GM12891 (cell line): Measurements from ENCODE around the gene USP48.
"Not testable (repeated sequence)": the region's sequence is repeated elsewhere in the genome, so short reads cannot be mapped to it uniquely, and the experiment has no call there.

ENCODE experiments used
- DNase-seq: peaks from one replicate; pipeline ENCODE4 v3.0.0; 2011; ENCODE audit warnings: low spot score; ENCODE audit not compliant: insufficient read length
- FAIRE-seq: peaks from 2 replicates; lab custom pipeline; 2011; peaks lifted over from hg19 to GRCh38; lab: Jason Lieb, UNC
- PAX5 ChIP-seq: IDR thresholded peaks from 2 replicates; pipeline ENCODE4 v1.6.1; 2011; ENCODE audit warnings: low read length, moderate library complexity, mild to moderate bottlenecking; ENCODE audit not compliant: insufficient read depth, severe bottlenecking
- POLR2A ChIP-seq: IDR thresholded peaks from 2 replicates; pipeline ENCODE4 v1.6.1; 2011; ENCODE audit warnings: low read depth, low read length, control low read depth
- POLR2AphosphoS5 ChIP-seq: IDR thresholded peaks from 2 replicates; pipeline ENCODE4 v1.6.1; 2011; ENCODE audit warnings: low read depth, low read length, control low read depth
- POU2F2 ChIP-seq: IDR thresholded peaks from 2 replicates; pipeline ENCODE4 v1.6.1; 2011; ENCODE audit warnings: low read depth, mild to moderate bottlenecking, control low read depth, low read length, moderate library complexity
- SPI1 ChIP-seq: IDR thresholded peaks from 2 replicates; pipeline ENCODE4 v1.6.1; 2011; ENCODE audit warnings: low read depth, low read length, control low read depth
- TAF1 ChIP-seq: IDR thresholded peaks from 2 replicates; pipeline ENCODE4 v1.6.1; 2011; ENCODE audit warnings: low read depth, low read length, control low read depth

The USP48 gene

GRCh38 chr1:21774835-21775549, 8.0 kb downstream of the USP48 start:
- FAIRE-seq (no peak), DNase-seq (no peak)
- no peak for TF ChIP-seq POLR2A
- no peak for TF ChIP-seq TAF1
- TF ChIP-seq POLR2AphosphoS5, result no peak
- no peak for TF ChIP-seq SPI1
- TF ChIP-seq POU2F2, result no peak
- TF ChIP-seq PAX5, result no peak

- no peak for DNase-seq
- no peak for FAIRE-seq
- TF ChIP-seq POLR2A (no peak), PAX5 (no peak), SPI1 (no peak), POU2F2 (no peak), POLR2AphosphoS5 (no peak), TAF1 (no peak)
Measured at GRCh38 chr1:21773585-21773984, 9.4 kb downstream of the USP48 start.

GRCh38 chr1:21771672-21772071, 11.3 kb downstream of the USP48 start:
- not testable (repeated sequence) for FAIRE-seq, DNase-seq

GRCh38 chr1:21770602-21771001, 12.3 kb downstream of the USP48 start:
- DNase-seq, FAIRE-seq: not testable (repeated sequence)

GRCh38 chr1:21770201-21770600, 12.7 kb downstream of the USP48 start:
- TF ChIP-seq POU2F2, result no peak
- no peak for TF ChIP-seq SPI1
- TF ChIP-seq POLR2A, result no peak
- DNase-seq, result no peak
- no peak for FAIRE-seq

- not testable (repeated sequence) for DNase-seq, FAIRE-seq
Measured at GRCh38 chr1:21767106-21767505, 15.8 kb downstream of the USP48 start.

GRCh38 chr1:21766210-21766609, 16.7 kb downstream of the USP48 start:
- TF ChIP-seq POU2F2 (no peak), SPI1 (peak; percentile 20; the same call in 1 of the 2 replicates)
- FAIRE-seq, result no peak
- no peak for DNase-seq

GRCh38 chr1:21764615-21765423, 18.1 kb downstream of the USP48 start:
- DNase-seq, result no peak
- no peak for TF ChIP-seq POU2F2
- no peak for TF ChIP-seq PAX5
- no peak for TF ChIP-seq POLR2A
- no peak for TF ChIP-seq POLR2AphosphoS5
- TF ChIP-seq SPI1, result no peak
- TF ChIP-seq TAF1, result no peak
- no peak for FAIRE-seq

GRCh38 chr1:21763694-21764419, 19.1 kb downstream of the USP48 start:
- FAIRE-seq (peak; percentile 62), DNase-seq (no peak)
- no peak for TF ChIP-seq POLR2A
- TF ChIP-seq POU2F2, result no peak
- no peak for TF ChIP-seq POLR2AphosphoS5
- TF ChIP-seq SPI1, result no peak
- TF ChIP-seq PAX5, result no peak
- TF ChIP-seq TAF1, result no peak

- no peak for DNase-seq
- no peak for TF ChIP-seq POLR2A
- TF ChIP-seq TAF1, result no peak
- no peak for TF ChIP-seq POU2F2
- no peak for TF ChIP-seq SPI1
- TF ChIP-seq POLR2AphosphoS5, result no peak
- no peak for TF ChIP-seq PAX5
- no peak for FAIRE-seq
Measured at GRCh38 chr1:21763236-21763635, 19.7 kb downstream of the USP48 start.
